Psoas muscle (tissue), 8 donors: ENCODE measurements around the gene HECW1. TPM values are rescaled to one million over a fixed set of nuclear protein-coding genes. Genes with fewer than 3 reads are reported as not detected.

Source experiments
- ATAC-seq, 4 donors: fragments of 200-7000 bp; cut with Tn5 transposase; one replicate each; pipeline ENCODE4 v1.9.1; 2020; ENCODE audit warnings: moderate library complexity in 3 of 4, mild to moderate bottlenecking in 2 of 4
- DNase-seq, 2 donors: peaks; one replicate each; pipeline ENCODE4 v3.0.0-alpha.2; 2020
- H3K27ac ChIP-seq: fragments of 200-600 bp; one replicate; pipeline ENCODE4 v1.8.0; 2022
- H3K27me3 ChIP-seq, 3 donors: fragments of 200-600 bp in 1 of 3; one replicate each; pipeline versions ENCODE4 v1.6.1 to v1.8.0; 2013 to 2022; ENCODE audit warnings: low read length in 2 of 3, mild to moderate bottlenecking in 2 of 3, moderate library complexity in 1 of 3; ENCODE audit not compliant: insufficient read depth in 3 of 3
- H3K36me3 ChIP-seq, 2 donors: fragments of 200-600 bp in 1 of 2; one replicate each; pipeline versions ENCODE4 v1.6.1 to v1.8.0; 2013 to 2022; ENCODE audit warnings: low read depth in 1 of 2, mild to moderate bottlenecking in 1 of 2, moderate library complexity in 1 of 2; ENCODE audit not compliant: insufficient read depth in 1 of 2
- H3K4me1 ChIP-seq: fragments of 200-600 bp; one replicate; pipeline ENCODE4 v1.8.0; 2022
- H3K4me3 ChIP-seq: fragments of 200-600 bp; one replicate; pipeline ENCODE4 v1.8.0; 2022; ENCODE audit warnings: mild to moderate bottlenecking
- H3K9me3 ChIP-seq: fragments of 200-600 bp; one replicate; pipeline ENCODE4 v1.8.0; 2022
- CTCF ChIP-seq: fragments of 200-600 bp; IDR thresholded peaks from one replicate; pipeline ENCODE4 v1.8.0; 2022; ENCODE audit warnings: antibody characterized with exemption
- whole genome bisulfite sequencing, 3 donors: extraction: QIAGEN DNeasy Blood & Tissue Kit; methylation state at CpG; one replicate each; pipeline versions ENCODE4 v1.1.6 to v1.1.7; 2013; 5-methylcytosine and 5-hydroxymethylcytosine counted together
- intact Hi-C, 2 donors: fragments of 100-400 bp; cut with DNase I; formaldehyde crosslinking; loops; one replicate each; pipeline versions ENCODE4 v1.11.0 to v1.14.2; 2022
- polyA plus RNA-seq, 3 donors: library from polyadenylated mRNA; stranded (reverse); fragments of 200-250 nt; gene quantifications; one replicate each; pipeline ENCODE4 v1.2.3, GENCODE V29; 2013
- total RNA-seq, 4 donors: library from RNA; stranded (reverse); fragmentation: NEBNext Ultra II Directional in 2 of 4; extraction: Animal tissue kit (Norgen Biotek cat#: 25700) in 2 of 4; gene quantifications; one replicate each; pipeline versions ENCODE4 v1.2.1 to v1.2.4, GENCODE V29; 2021 to 2023
- donor health status: healthy with polysubstance abuse.
- donor health status: DM: no; HTN: no; CAD: no; lungs with moderate emphysema.
- donor health status: Bipolar disorder and iron deficiency.
- donor health status: healthy.
- donor health status: DM: yes; HTN: yes; CAD: no.
- donor health status: DM: no; HTN: no; CAD: no.
- donor health status: DM: no; HTN: no; CAD: no.
- donor health status: DM: yes; HTN: yes; CAD: no.

Gene HECW1
- total and polyA plus RNA-seq, 7 donors = 0.07 to 2.8 (median 1.0) TPM

- intact Hi-C loops = no loop called here
- no peak overlapping the region for H3K27ac ChIP-seq
- WGBS, 3 donors = 77 to 85% (median 81%) methylated on average over 11 of the region's 11 CpGs
- H3K4me1 ChIP-seq = no peaks in the 10 kb centered on the region
- H3K4me3 ChIP-seq = no peak overlapping the region
- H3K36me3 ChIP-seq = no peaks in the 10 kb centered on the region
- no peak for DNase-seq
- H3K9me3 ChIP-seq = no peaks in the 10 kb centered on the region
- no peaks in the 10 kb centered on the region for H3K27me3 ChIP-seq
- no peak for TF ChIP-seq CTCF
- ATAC-seq = no peak
These were observed 329.0 kb downstream of the HECW1 start for GRCh38 chr7:43441231-43442130.

GRCh38 chr7:43443381-43443780, 330.9 kb downstream of the HECW1 start:
- no peaks in the 10 kb centered on the region for H3K27me3 ChIP-seq
- ATAC-seq (no peak), DNase-seq (no peak)
- H3K27ac ChIP-seq = no peak overlapping the region
- intact Hi-C loops = no loop called here
- no peak overlapping the region for H3K4me3 ChIP-seq
- WGBS, 3 donors = 3 to 8% (median 5%) methylated on average over 1 of the region's 1 CpG
- H3K4me1 ChIP-seq = no peaks in the 10 kb centered on the region
- H3K36me3 ChIP-seq = no peaks in the 10 kb centered on the region
- no peaks in the 10 kb centered on the region for H3K9me3 ChIP-seq
- TF ChIP-seq CTCF = no peak

GRCh38 chr7:43444711-43445578, 332.5 kb downstream of the HECW1 start:
- intact Hi-C loops = no loop called here
- no peak overlapping the region for H3K4me3 ChIP-seq
- no peaks in the 10 kb centered on the region for H3K36me3 ChIP-seq
- no peak for ATAC-seq
- H3K4me1 ChIP-seq = no peaks in the 10 kb centered on the region
- H3K27me3 ChIP-seq = no peaks in the 10 kb centered on the region
- no peaks in the 10 kb centered on the region for H3K9me3 ChIP-seq
- 94 to 97% (median 94%) methylated on average over 67 to 72 of the region's 72 CpGs for WGBS, 3 donors
- TF ChIP-seq CTCF = no peak
- DNase-seq = no peak
- H3K27ac ChIP-seq = no peak overlapping the region

GRCh38 chr7:43449577-43449976, 337.1 kb downstream of the HECW1 start:
- TF ChIP-seq CTCF = no peak
- Histone ChIP-seq H3K9me3 (no peaks in the 10 kb centered on the region), H3K36me3 (no peaks in the 10 kb centered on the region), H3K4me3 (no peak overlapping the region), H3K27me3 (no peaks in the 10 kb centered on the region), H3K27ac (no peak overlapping the region), H3K4me1 (no peaks in the 10 kb centered on the region)
- intact Hi-C loops = no loop called here
- WGBS, 3 donors = 71 to 81% (median 77%) methylated on average over 3 of the region's 3 CpGs
- no peak for ATAC-seq
- no peak for DNase-seq
